Type B pancreatic cell (in vitro differentiated cells): ENCODE measurements around the gene ATXN3L. TPM values are rescaled to one million over a fixed set of nuclear protein-coding genes. Genes with fewer than 3 reads are reported as not detected.

Experiments
- DNase-seq: peaks from one replicate; pipeline ENCODE4 v3.0.0; 2021; ENCODE audit warnings: mixed read lengths; ENCODE audit not compliant: unreplicated experiment; ENCODE audit errors: extremely low spot score
- H3K27ac Mint-ChIP-seq: 2 replicates; pipeline ENCODE4 v1.8.0; 2021; ENCODE audit warnings: mild to moderate bottlenecking, mixed read lengths
- H3K27me3 Mint-ChIP-seq: 2 replicates; pipeline ENCODE4 v1.8.0; 2021; ENCODE audit warnings: mixed read lengths
- H3K36me3 Mint-ChIP-seq: 2 replicates; pipeline ENCODE4 v1.8.0; 2021; ENCODE audit warnings: mixed read lengths
- H3K4me1 Mint-ChIP-seq: one replicate; pipeline ENCODE4 v1.8.0; 2021; ENCODE audit warnings: mixed read lengths; ENCODE audit not compliant: unreplicated experiment
- H3K4me3 Mint-ChIP-seq: 2 replicates; pipeline ENCODE4 v1.8.0; 2021; ENCODE audit warnings: mild to moderate bottlenecking, mixed read lengths
- H3K9me3 Mint-ChIP-seq: 2 replicates; pipeline ENCODE4 v1.8.0; 2021; ENCODE audit warnings: mixed read lengths
- CTCF ChIP-seq: fragments of 200-600 bp; sonication (generic); conservative IDR thresholded peaks from 2 replicates; pipeline ENCODE4 v1.5.0; 2021; ENCODE audit warnings: antibody characterized with exemption, mild to moderate bottlenecking
- long read RNA-seq: library from polyadenylated mRNA; unstranded; transcript quantifications from one replicate; pipeline ENCODE4 v2.0.0, GENCODE V29; 2020
- total RNA-seq: library from RNA; stranded (reverse); gene quantifications from 2 replicates; pipeline ENCODE4 v1.2.1, GENCODE V29; 2021; ENCODE audit warnings: low replicate concordance

The ATXN3L gene
- not detected in 2 replicates for total RNA-seq
- long read RNA-seq = 0 reads

DNA sequence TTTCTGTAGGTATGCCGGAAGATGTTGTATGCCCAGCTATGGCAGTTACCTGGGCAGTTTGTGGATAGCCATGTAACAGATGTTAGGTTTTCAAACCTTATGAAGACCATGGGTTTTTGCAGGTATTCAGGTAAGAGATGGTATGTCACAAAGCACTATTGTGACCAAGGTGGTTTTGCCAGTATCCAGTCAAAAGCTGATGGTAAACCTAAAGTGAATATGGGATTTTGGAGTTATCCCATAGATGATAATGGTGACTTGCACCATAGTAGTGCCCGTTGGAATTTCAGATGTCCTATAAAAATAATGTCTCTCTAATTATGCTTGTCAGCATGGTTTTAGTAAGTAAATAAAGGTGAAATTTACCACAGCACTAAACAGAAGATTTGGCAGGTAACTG lies at the start of gene ATXN3L:
TSS of gene ATXN3L (minus strand) at position 101 of the 400 bp plus-strand sequence. CDS start 119 bp downstream, outside the sequence.
- Mint-ChIP-seq H3K4me3 (no peak within 1 kb of the TSS), H3K36me3 (no peaks in the 10 kb centered on the region), H3K27me3 (no peaks in the 10 kb centered on the region), H3K27ac (no peak within 1 kb of the TSS), H3K9me3 (peaks cover 8% of the 10 kb centered on the region), H3K4me1 (no peaks in the 10 kb centered on the region)
- DNase-seq = no peak
- no peak for TF ChIP-seq CTCF

DNA sequence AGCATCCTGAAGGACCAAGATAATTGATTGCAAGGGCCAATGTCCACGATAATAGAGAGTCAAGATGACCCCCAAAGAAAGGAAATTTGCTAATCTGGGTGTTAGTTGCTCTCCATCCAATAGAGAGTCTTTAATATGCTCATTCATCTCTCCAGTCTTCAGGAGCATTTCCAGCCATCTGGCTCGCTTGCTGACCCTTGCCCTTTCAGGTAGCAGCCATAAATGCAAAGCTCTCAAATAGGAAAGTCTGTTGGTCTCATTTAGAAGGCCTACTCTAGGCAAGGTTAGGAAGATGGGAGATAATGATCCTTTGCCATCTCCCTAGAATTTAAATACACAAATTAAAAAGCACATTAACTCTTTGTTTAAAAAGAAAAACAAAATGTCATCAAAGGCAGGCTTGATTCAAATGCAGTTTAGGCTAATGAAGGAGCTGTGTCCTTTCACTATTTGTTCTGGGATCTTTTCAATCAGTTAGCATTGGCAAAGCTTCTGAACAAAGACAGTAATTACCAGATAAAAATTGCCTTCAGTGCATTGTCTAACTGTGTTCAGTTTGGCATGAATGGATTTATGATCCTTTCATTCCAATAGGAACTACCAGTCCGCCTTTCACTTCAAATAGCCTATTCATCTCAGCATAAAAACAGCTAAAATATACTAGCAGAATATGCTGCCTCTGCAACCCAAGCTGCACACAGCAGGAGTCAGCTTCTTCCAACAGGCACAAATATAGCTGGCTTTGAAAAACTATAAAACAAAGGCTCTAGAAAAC lies 49.6 kb upstream of the ATXN3L start:
- Mint-ChIP-seq H3K4me3 (no peak overlapping the region), H3K9me3 (no peaks in the 10 kb centered on the region), H3K27ac (no peak overlapping the region), H3K4me1 (peaks cover 5% of the 10 kb centered on the region), H3K27me3 (no peaks in the 10 kb centered on the region), H3K36me3 (no peaks in the 10 kb centered on the region)
- no peak for TF ChIP-seq CTCF
- no peak for DNase-seq

DNA sequence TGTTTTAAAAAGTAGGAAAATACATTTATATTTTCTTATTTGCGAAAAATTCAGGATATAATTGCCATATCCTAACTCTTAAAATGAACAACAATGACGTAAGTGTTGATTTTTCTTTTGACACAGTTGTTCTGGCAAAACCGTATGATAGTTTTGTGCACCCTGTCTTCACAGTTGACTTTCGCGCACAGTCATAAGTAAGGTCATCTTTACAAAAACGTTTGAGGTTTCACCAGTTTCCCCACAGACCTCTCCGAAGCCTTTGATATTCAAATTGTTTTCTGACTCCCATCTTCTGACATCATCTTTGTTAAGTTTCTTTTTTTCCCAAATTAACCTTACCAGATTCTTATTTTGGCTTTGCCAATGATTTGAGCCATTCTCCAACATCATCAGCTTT lies 48.1 kb upstream of the ATXN3L start:
- Mint-ChIP-seq H3K9me3 (no peaks in the 10 kb centered on the region), H3K4me3 (no peak overlapping the region), H3K27me3 (no peaks in the 10 kb centered on the region), H3K27ac (no peak overlapping the region), H3K36me3 (no peaks in the 10 kb centered on the region), H3K4me1 (peaks cover 5% of the 10 kb centered on the region)
- DNase-seq = no peak
- no peak for TF ChIP-seq CTCF

- H3K4me3 Mint-ChIP-seq = no peak overlapping the region
- no peaks in the 10 kb centered on the region for H3K27me3 Mint-ChIP-seq
- DNase-seq = no peak
- no peaks in the 10 kb centered on the region for H3K9me3 Mint-ChIP-seq
- peaks cover 5% of the 10 kb centered on the region for H3K4me1 Mint-ChIP-seq
- no peak for TF ChIP-seq CTCF
- no peak overlapping the region for H3K27ac Mint-ChIP-seq
- no peaks in the 10 kb centered on the region for H3K36me3 Mint-ChIP-seq
These were observed 46.8 kb upstream of the ATXN3L start for GRCh38 chrX:13366698-13367097.

DNA sequence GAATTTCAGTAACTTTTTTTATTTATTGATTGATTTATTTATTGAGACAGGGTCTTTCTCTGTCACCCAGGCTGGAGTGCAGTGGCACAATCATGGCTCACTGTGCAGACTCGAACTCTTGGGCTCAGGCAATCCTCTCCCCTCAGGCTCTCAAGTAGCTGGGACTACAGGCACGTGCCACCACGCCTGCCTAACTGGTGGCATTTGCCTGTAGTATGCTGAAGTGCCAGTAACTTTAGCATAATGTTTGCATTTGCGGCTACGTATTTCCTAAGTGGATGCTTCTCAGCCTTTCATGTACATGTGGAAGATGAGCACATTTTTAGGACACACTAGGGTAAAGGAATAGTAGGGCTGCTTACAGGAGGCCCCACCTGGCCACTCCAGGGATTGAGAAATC lies 45.3 kb upstream of the ATXN3L start:
- H3K4me3 Mint-ChIP-seq = no peak overlapping the region
- H3K36me3 Mint-ChIP-seq = no peaks in the 10 kb centered on the region
- no peaks in the 10 kb centered on the region for H3K9me3 Mint-ChIP-seq
- no peaks in the 10 kb centered on the region for H3K27me3 Mint-ChIP-seq
- no peak for TF ChIP-seq CTCF
- H3K27ac Mint-ChIP-seq = no peak overlapping the region
- no peak for DNase-seq
- H3K4me1 Mint-ChIP-seq = peaks cover 5% of the 10 kb centered on the region
